GM13976 (cell line): ENCODE data around the gene FOXJ3.

Source experiments
- DNase-seq: peaks from one replicate; pipeline ENCODE4 v3.0.0; 2012; ENCODE audit warnings: low spot score
- in situ Hi-C: fragments of 300-500 bp; cut with MboI; formaldehyde crosslinking; loops from one replicate; pipeline ENCODE4 v1.12.0; 2022; ENCODE audit warnings: low sequenced_read_pairs, mixed read lengths, inconsistent platforms; ENCODE audit not compliant: unreplicated experiment
- TF ChIP-seq, protein P1 (sequence below): IDR thresholded peaks from 2 replicates; pipeline ENCODE4 v1.5.1; 2012; ENCODE audit warnings: borderline replicate concordance, mild to moderate bottlenecking; ENCODE audit not compliant: insufficient read depth; ENCODE audit errors: extremely low read depth, missing control alignments, control extremely low read depth

The FOXJ3 gene

DNA sequence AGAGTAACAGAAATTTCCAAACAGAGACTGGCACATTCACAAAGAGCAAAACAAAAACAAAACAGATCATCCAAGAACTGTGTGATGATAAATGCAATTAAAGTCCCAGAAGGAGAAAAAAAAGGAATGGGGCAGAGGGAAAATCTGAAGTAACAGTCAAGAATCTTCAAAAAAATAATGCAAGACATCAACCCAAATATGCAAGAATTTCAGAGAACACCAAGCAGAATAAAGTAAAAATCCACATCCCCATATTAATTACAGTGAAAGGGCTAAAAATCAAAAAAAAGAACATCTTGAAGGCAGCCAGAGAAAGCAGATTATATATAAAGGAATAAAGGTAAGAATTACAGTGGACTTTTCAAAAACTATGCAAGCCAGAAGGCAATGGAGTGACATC is 67.1 kb downstream of the FOXJ3 start:
- in situ Hi-C loops = no loop called here
- no peak for DNase-seq
- TF ChIP-seq, protein P1, sequence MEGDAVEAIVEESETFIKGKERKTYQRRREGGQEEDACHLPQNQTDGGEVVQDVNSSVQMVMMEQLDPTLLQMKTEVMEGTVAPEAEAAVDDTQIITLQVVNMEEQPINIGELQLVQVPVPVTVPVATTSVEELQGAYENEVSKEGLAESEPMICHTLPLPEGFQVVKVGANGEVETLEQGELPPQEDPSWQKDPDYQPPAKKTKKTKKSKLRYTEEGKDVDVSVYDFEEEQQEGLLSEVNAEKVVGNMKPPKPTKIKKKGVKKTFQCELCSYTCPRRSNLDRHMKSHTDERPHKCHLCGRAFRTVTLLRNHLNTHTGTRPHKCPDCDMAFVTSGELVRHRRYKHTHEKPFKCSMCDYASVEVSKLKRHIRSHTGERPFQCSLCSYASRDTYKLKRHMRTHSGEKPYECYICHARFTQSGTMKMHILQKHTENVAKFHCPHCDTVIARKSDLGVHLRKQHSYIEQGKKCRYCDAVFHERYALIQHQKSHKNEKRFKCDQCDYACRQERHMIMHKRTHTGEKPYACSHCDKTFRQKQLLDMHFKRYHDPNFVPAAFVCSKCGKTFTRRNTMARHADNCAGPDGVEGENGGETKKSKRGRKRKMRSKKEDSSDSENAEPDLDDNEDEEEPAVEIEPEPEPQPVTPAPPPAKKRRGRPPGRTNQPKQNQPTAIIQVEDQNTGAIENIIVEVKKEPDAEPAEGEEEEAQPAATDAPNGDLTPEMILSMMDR = no peak

- no peak for DNase-seq
Observed at GRCh38 chr1:42266253-42267135, 68.5 kb downstream of the FOXJ3 start.

GRCh38 chr1:42264511-42265190 is 70.4 kb downstream of the FOXJ3 start:
- in situ Hi-C loops = no loop called here
- no peak for DNase-seq
- TF ChIP-seq, protein P1 = no peak

More at GRCh38 chr1:42266253-42267135, 68.5 kb downstream of the FOXJ3 start:
- TF ChIP-seq, protein P1 = no peak
- in situ Hi-C loops = no loop called here

- in situ Hi-C loops = no loop called here
- no peak for DNase-seq
- TF ChIP-seq, protein P1 = no peak
Observed at GRCh38 chr1:42263019-42263418, 72.0 kb downstream of the FOXJ3 start.

DNA sequence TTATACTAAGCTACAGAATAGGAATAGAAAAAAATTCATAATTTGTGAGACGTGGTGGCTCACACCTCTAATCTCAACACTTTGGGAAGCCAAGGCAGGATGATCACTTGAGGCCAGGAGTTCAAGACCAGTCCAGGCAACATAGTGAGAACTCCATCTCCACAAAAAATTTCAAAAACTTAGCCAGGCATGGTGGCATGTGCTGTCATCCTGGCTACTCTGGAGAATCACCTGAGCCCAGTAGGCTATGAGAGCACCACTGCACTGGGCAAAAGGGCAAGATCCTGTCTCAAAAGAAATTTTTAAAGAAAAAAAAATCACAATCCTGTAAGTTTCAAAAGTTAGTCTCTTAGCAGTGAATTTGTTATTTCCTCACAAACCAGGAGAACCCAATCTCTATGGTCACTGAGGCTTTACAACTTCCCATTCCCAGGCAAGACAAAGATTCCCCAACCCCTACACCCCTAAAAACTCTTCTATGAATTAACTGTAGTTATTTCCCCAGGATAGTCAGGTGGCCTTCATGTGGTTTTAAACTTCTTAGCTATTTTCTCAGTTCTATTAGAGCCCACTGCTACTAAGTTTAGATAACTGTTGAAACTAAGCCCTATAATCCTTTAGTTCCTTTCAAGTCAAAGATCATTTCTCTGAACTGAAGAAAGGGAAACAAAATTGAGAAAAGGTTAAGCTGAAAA is 74.5 kb downstream of the FOXJ3 start:
- no peak for DNase-seq
- in situ Hi-C loops = no loop called here
- TF ChIP-seq, protein P1 = no peak

DNA sequence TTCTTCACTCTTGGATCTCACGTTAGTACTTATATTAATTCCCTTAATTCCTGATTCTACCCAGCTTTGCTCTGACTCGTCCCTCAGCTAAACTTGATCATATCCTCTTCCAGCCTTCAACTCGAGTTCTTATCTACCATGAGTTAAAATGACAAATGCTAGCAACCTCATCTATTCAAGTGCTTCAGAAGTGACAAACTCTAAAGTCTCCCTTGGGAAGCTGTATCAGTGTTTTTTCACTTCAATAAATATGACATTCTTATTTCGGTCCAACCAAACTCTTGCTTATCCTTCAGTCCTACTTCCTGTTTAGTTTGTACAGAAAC is 75.3 kb downstream of the FOXJ3 start:
- in situ Hi-C loops = no loop called here
- DNase-seq = no peak
- TF ChIP-seq, protein P1 = no peak
